NOMO-1 treated with dmso at 0.1 percent for 144 hours (cell line): ENCODE results near the gene LIPA.
"Not testable (repeated sequence)": the region's sequence is repeated elsewhere in the genome, so short reads cannot be mapped to it uniquely, and the experiment has no call there.

Source experiments
- DNase-seq: peaks from one replicate; lab custom pipeline; 2025; ENCODE audit not compliant: unreplicated experiment; lab: John Stamatoyannopoulos, UW

LIPA gene

DNA sequence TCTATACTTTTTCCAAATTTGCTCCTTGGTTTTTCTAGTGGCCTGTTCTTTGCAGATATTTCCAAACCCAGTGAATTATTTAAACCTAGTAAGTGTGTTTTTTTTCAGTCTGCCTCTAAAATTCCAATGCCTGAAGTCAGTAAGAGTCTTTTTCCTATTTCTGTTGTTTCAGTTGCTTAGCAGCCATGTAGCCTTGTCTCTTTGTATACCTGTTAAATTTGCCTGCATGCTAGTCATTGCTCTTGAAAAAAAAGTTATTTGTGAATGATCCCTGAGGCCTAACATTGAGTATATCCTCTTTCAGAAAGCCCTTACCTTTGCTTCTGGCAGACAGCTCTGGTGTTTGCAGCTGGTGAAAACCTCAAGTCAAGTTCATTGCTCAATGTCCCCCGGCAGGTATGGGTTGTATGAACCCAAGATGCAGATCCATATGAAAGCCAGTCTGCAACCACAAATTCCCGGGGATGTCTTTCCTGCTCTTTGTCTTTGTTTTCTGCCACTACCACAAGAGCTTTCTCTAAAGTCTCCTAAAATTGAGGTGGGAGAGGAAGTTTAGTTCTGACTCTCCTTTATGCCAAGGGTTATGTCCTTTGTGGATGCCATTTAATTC is 80.2 kb downstream of the LIPA start:
- no peak for DNase-seq

DNA sequence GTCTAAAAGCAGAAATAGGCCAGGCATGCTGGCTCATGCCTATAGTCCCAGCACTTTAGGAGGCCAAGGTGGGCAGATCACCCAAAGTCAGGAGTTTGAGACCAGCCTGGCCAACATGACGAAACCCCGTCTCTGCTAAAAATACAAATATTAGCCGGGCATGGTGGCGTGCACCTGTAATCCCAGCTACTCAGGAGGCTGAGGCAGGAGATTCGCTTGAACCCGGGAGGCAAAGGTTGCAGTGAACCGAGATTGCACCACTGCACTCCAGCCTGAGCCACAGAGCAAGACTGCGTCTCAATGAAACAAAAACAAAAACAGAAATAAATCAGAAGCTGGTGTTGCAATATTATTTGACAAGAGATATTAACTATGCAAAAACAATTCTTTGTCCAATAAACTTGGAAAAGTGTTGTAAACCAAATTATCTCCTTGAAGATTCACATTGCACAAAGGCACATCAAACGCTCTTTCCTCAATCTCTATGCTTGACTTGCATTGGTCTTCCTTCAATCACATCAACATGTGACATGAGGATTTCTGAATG is 83.1 kb downstream of the LIPA start:
- DNase-seq, result not testable (repeated sequence)

DNA sequence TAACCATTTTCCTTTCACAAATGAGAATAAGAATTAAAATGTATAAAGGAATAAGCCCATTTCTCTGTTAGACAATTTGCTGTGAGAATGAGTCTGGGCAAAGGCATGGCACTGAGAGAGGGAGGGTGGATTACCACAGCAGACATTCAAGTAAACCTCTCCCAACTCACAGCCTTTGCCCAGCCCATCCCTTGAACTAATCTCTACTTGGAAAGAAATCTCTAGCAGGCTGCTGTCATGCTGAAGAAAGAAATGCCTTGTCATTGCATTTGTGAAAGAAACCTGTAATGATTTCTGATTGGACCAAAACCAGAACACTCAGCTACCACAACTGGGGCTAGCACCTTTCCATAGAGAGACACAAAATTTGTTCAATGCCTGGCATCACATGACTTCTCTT is 83.7 kb downstream of the LIPA start:
- DNase-seq, result no peak

DNA sequence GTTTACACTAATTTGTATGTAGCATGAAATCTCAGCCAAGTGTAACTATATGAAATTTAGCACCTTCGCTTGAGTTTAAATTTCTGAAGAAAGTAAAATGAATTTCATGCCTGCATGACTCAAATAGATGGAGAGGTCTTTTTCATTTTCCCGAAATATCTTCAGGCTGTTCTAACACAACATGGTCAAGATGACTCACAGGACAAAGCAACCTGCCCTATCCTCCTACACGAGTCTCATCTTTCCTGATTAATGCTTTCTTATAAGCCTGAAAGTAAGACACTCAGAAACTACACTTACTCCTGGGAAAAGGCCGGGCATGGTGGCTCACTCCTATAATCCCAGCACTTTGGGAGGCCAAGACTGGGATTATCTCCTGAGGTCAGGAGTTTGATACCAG is 85.7 kb downstream of the LIPA start:
- DNase-seq, result no peak

DNA sequence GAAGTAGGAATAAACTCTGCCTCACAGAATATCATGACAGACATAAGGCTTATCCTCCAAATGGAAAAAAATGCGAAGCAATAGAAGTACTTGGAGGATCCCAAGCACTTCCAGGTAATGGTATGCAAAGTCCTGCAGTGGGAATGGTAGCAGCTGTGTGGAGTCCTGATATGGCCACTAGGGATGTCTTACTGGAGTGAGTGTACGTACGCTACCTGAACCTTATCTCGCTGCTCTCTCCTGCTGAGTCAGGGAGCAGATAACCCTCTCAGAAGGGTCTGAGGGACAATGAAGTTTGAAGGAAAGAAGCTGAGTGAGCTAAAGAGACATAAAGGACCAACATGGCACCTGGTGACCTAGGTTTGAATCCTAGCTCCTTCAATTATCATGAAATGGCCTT is 86.7 kb downstream of the LIPA start:
- no peak for DNase-seq

DNA sequence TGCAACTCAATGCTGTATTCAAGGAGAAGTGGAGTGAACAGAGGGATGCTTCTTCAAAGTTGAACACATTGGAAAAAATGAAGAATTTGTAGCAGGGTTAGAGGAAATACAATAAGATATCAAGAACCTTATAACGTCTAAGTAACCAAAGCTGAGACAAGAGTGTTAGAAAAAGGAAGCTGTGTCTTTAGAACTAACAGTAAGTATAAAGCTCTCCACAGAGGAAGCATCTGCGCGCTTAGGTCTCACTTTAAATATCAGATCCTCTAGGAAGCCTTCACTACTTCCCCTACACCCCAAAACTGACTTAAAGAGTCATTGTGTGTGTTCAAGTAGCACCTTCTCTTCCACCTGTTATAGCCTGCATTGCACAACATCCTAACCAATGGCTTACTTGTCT is 87.5 kb downstream of the LIPA start:
- no peak for DNase-seq
